ENCODE data around the gene GLT8D1.

Gene GLT8D1

DNA sequence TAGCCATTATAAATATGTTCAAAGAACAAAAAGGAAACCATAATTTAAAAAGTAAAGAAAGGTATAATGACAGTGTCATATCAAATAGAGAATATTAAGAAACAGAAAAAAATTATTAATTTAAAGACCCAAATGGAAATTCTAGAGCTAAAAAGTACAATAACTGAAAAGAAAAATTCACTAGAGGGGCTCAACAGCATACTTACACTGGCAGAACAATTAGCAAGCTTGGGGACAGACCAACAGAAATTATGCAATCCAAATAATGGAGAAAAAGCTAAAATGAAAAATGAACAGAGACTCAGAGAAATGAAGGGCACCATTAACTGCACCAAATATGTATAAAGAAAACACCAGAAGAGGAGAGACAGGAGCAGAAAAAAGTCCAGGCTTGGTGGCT is 14.0 kb upstream of the GLT8D1 start:
- H3K36me3 ChIP-seq (replicated peaks; ENCODE audit: low read depth, low read length), result peaks cover 27% of the 10 kb centered on the region
- H3K4me1 ChIP-seq (ENCODE audit: low read length), result no peaks in the 10 kb centered on the region
- H3K27ac ChIP-seq (ENCODE audit: low read length), result no peak overlapping the region
- H3K4me3 ChIP-seq (ENCODE audit: low read length), result no peak overlapping the region
- H3K27me3 ChIP-seq (ENCODE audit: low read depth, low read length), result no peaks in the 10 kb centered on the region
- no peak for TF ChIP-seq CTCF (IDR thresholded peaks at IDR 0.05; ENCODE audit: low read depth, low read length)
- no peak for TF ChIP-seq EZH2phosphoT487 (IDR thresholded peaks at IDR 0.05; ENCODE audit: low read depth)
- H3K4me2 ChIP-seq (ENCODE audit: low read length), result no peak overlapping the region
- H3K9me3 ChIP-seq (ENCODE audit: insufficient read depth, low read length), result peaks cover 6% of the 10 kb centered on the region; the same call in 1 of the 2 replicates
- H3K79me2 ChIP-seq (ENCODE audit: low read length), result no peaks in the 10 kb centered on the region
- no peak overlapping the region for H2AFZ ChIP-seq (ENCODE audit: low read depth, low read length)
- H3K9ac ChIP-seq (ENCODE audit: low read length), result no peak overlapping the region
- H4K20me1 ChIP-seq (ENCODE audit: insufficient read depth, low read length), result no peaks in the 10 kb centered on the region

DNA sequence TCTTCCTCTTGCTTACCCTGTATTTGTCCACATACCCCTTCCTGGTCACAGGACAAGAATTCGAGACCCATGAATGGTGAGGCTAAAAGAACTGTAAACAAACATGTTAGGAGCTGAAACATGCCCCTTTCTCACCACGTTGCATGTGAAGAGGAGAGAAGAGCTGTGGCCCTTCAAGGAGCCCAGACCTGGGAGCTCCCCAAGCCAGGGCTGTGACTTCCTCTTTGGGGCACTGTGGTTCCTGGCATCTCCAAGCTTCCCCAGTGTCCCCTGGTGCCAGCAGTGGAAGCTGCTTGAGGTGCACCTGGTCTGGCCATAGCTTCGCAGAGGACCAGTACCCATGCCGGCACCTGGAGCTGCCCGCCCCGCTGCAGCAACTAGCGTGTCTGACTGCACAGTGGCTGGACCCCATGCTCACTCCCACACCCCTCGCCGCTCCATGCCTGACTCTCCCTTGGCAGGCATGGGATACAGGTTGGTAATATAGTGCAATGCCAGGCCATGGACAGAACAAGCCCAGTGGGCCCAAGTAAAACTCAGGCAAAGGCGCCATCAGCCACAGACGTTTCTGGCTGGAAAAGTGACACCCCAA is 10.2 kb upstream of the GLT8D1 start:
- H3K79me2 ChIP-seq (ENCODE audit: low read length), result no peaks in the 10 kb centered on the region
- no peaks in the 10 kb centered on the region for H3K27me3 ChIP-seq (ENCODE audit: low read depth, low read length)
- H3K27ac ChIP-seq (ENCODE audit: low read length), result no peak overlapping the region
- H3K4me1 ChIP-seq (ENCODE audit: low read length), result peaks cover 2% of the 10 kb centered on the region
- peaks cover 6% of the 10 kb centered on the region; the same call in 1 of the 2 replicates for H3K9me3 ChIP-seq (ENCODE audit: insufficient read depth, low read length)
- H3K36me3 ChIP-seq (replicated peaks; ENCODE audit: low read depth, low read length), result peaks cover 35% of the 10 kb centered on the region
- H2AFZ ChIP-seq (ENCODE audit: low read depth, low read length), result no peak overlapping the region
- H4K20me1 ChIP-seq (ENCODE audit: insufficient read depth, low read length), result no peaks in the 10 kb centered on the region
- no peak overlapping the region for H3K4me3 ChIP-seq (ENCODE audit: low read length)
- no peak overlapping the region for H3K9ac ChIP-seq (ENCODE audit: low read length)
- no peak for TF ChIP-seq CTCF (IDR thresholded peaks at IDR 0.05; ENCODE audit: low read depth, low read length)
- TF ChIP-seq EZH2phosphoT487 (IDR thresholded peaks at IDR 0.05; ENCODE audit: low read depth), result no peak
- no peak overlapping the region for H3K4me2 ChIP-seq (ENCODE audit: low read length)

DNA sequence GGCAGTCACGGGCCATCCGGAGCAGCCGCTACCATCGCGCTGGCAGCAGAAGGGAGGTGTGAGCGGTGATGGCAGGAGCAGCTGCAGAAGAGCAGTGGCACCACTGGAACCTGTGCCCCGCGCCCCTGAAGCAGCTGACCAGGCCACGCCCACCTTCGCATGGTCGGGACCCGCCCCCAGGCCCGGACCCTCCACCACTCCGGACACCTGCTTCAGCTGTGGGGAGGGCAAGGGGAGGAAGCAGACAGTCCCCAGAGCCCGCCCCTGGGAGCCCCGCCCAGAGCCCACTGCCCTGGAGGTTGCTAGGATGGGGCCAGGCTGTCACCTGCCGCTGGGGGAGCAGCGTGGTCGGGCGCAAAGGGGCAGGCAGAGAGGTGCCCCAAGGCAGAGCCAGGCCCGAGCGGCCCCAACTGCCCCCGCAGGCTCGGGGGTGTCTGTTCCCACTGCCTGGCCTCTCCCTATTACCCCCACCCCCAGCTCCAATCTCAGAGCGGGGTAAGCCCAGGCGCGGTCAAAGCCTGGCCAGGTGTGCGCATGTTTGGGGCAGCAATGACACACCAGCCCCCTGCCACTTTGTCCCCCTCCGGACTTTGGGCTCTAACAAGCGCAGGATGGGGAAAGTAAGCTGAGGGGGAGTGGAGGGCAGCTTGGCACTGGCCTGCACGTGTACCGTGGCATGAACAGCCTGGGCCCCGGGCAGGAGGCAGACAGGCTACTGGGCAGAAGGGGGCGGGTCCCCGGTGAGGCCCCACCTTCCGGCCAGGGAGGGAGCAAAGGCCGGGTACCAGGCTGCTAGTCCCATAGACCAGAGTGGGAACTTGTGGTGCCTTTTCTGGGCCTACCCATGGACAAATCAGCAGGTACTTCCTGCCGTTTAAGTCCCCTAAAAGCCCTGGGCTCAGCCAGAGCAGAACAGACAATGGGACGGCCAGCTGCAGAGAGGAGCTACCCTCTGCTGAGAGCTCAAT is 9.0 kb upstream of the GLT8D1 start:
- H3K79me2 ChIP-seq (ENCODE audit: low read length), result no peaks in the 10 kb centered on the region
- no peak overlapping the region for H2AFZ ChIP-seq (ENCODE audit: low read depth, low read length)
- H3K27ac ChIP-seq (ENCODE audit: low read length), result no peak overlapping the region
- no peaks in the 10 kb centered on the region for H3K27me3 ChIP-seq (ENCODE audit: low read depth, low read length)
- no peak overlapping the region for H3K9ac ChIP-seq (ENCODE audit: low read length)
- no peaks in the 10 kb centered on the region for H4K20me1 ChIP-seq (ENCODE audit: insufficient read depth, low read length)
- peaks cover 3% of the 10 kb centered on the region; the same call in 1 of the 2 replicates for H3K9me3 ChIP-seq (ENCODE audit: insufficient read depth, low read length)
- no peak overlapping the region for H3K4me2 ChIP-seq (ENCODE audit: low read length)
- H3K36me3 ChIP-seq (replicated peaks; ENCODE audit: low read depth, low read length), result peaks cover 28% of the 10 kb centered on the region
- no peak overlapping the region for H3K4me3 ChIP-seq (ENCODE audit: low read length)
- TF ChIP-seq CTCF (IDR thresholded peaks at IDR 0.05; ENCODE audit: low read depth, low read length) (no peak), EZH2phosphoT487 (IDR thresholded peaks at IDR 0.05; ENCODE audit: low read depth) (no peak)
- H3K4me1 ChIP-seq (ENCODE audit: low read length), result peaks cover 13% of the 10 kb centered on the region

Data from OCI-LY3 (cell line).